ENCODE measurements around the gene SBF2. TPM values are rescaled to one million over a fixed set of nuclear protein-coding genes. Genes with fewer than 3 reads are reported as not detected.

The SBF2 gene
- total RNA-seq, 1 experiment from 2014 or later, result 31.3 TPM

- intact Hi-C loops (cut with micrococcal nuclease), result no loop called here
- CTCF ChIA-PET, result no interaction called here
These were observed 560.8 kb downstream of the SBF2 start for GRCh38 chr11:9733212-9733611.

GRCh38 chr11:9732453-9732852, 561.6 kb downstream of the SBF2 start:
- Histone ChIP-seq H2AFZ (ENCODE audit: low read length) (no peak overlapping the region), H3K9ac (ENCODE audit: low read length) (no peak overlapping the region), H3K4me2 (ENCODE audit: low read length) (no peak overlapping the region), H3K27me3 (ENCODE audit: low read length) (no peaks in the 10 kb centered on the region), H3K4me3 (ENCODE audit: low read length) (no peak overlapping the region), H3K9me2 (replicated peaks; ENCODE audit: low read length) (no peaks in the 10 kb centered on the region), H3K4me1 (ENCODE audit: insufficient read depth, low read length) (no peaks in the 10 kb centered on the region; the same call in 1 of the 2 replicates), H3K36me3 (ENCODE audit: low read depth, low read length) (peaks cover 24% of the 10 kb centered on the region), H3K27ac (ENCODE audit: low read length) (no peak overlapping the region), H3K79me2 (ENCODE audit: low read length) (no peaks in the 10 kb centered on the region), H3K9me3 (ENCODE audit: low read length) (peaks cover 8% of the 10 kb centered on the region; the same call in 1 of the 2 replicates), H4K20me1 (ENCODE audit: low read length) (no peaks in the 10 kb centered on the region), H3F3A (ENCODE audit: low read length, unreplicated experiment) (no peaks in the 10 kb centered on the region)
- no TSS peak for BruUV-seq (replicated peaks)
- no peak for TF ChIP-seq EZH2 (IDR thresholded peaks at IDR 0.05; ENCODE audit: low read length, unreplicated experiment)
- POLR2A ChIA-PET (ENCODE audit: unreplicated experiment), result no interaction called here
- CTCF ChIA-PET, result no interaction called here
- no peak for DNase-seq
- intact Hi-C loops (cut with micrococcal nuclease), result no loop called here
- no peak for ATAC-seq

More at GRCh38 chr11:9733212-9733611, 560.8 kb downstream of the SBF2 start:
- no peaks in the 10 kb centered on the region for H3K27me3 ChIP-seq (ENCODE audit: low read length)
- H3K9ac ChIP-seq (ENCODE audit: low read length), result no peak overlapping the region
- peaks cover 8% of the 10 kb centered on the region; the same call in 1 of the 2 replicates for H3K9me3 ChIP-seq (ENCODE audit: low read length)
- H4K20me1 ChIP-seq (ENCODE audit: low read length), result no peaks in the 10 kb centered on the region
- H3K36me3 ChIP-seq (ENCODE audit: low read depth, low read length), result peaks cover 22% of the 10 kb centered on the region
- H3K4me2 ChIP-seq (ENCODE audit: low read length), result no peak overlapping the region
- no peaks in the 10 kb centered on the region for H3F3A ChIP-seq (ENCODE audit: low read length, unreplicated experiment)
- no peak overlapping the region for H2AFZ ChIP-seq (ENCODE audit: low read length)
- H3K27ac ChIP-seq (ENCODE audit: low read length), result no peak overlapping the region
- BruUV-seq (replicated peaks), result no TSS peak
- POLR2A ChIA-PET (ENCODE audit: unreplicated experiment), result no interaction called here
- TF ChIP-seq EZH2phosphoT487 (IDR thresholded peaks at IDR 0.05; ENCODE audit: borderline replicate concordance, low read length), result no peak
- TF ChIP-seq CTCF (conservative IDR thresholded peaks at IDR 0.05; ENCODE audit: low read depth, low read length), result no peak
- TF ChIP-seq EZH2 (IDR thresholded peaks at IDR 0.05; ENCODE audit: low read length, unreplicated experiment), result no peak
- ATAC-seq (no peak), DNase-seq (no peak)
- H3K4me3 ChIP-seq (ENCODE audit: low read length), result no peak overlapping the region
- H3K9me2 ChIP-seq (replicated peaks; ENCODE audit: low read length), result no peaks in the 10 kb centered on the region
- H3K4me1 ChIP-seq (ENCODE audit: insufficient read depth, low read length), result no peaks in the 10 kb centered on the region
- H3K79me2 ChIP-seq (ENCODE audit: low read length), result no peaks in the 10 kb centered on the region

GRCh38 chr11:9731256-9731655, 562.8 kb downstream of the SBF2 start:
- H3K9me3 ChIP-seq (ENCODE audit: low read length), result peaks cover 8% of the 10 kb centered on the region; the same call in 1 of the 2 replicates

More at GRCh38 chr11:9731256-9731655, 562.8 kb downstream of the SBF2 start:
- no peak overlapping the region for H3K4me3 ChIP-seq (ENCODE audit: low read length)
- no peak overlapping the region for H3K9ac ChIP-seq (ENCODE audit: low read length)
- DNase-seq, result no peak
- no peak overlapping the region for H3K27ac ChIP-seq (ENCODE audit: low read length)
- no peaks in the 10 kb centered on the region for H3K9me2 ChIP-seq (replicated peaks; ENCODE audit: low read length)
- H3K79me2 ChIP-seq (ENCODE audit: low read length), result no peaks in the 10 kb centered on the region
- H4K20me1 ChIP-seq (ENCODE audit: low read length), result no peaks in the 10 kb centered on the region
- BruUV-seq (replicated peaks), result no TSS peak
- H3K27me3 ChIP-seq (ENCODE audit: low read length), result no peaks in the 10 kb centered on the region
- H2AFZ ChIP-seq (ENCODE audit: low read length), result no peak overlapping the region
- POLR2A ChIA-PET (ENCODE audit: unreplicated experiment), result no interaction called here
- CTCF ChIA-PET, result no interaction called here
- H3K4me2 ChIP-seq (ENCODE audit: low read length), result no peak overlapping the region
- H3K36me3 ChIP-seq (ENCODE audit: low read depth, low read length), result peaks cover 23% of the 10 kb centered on the region
- intact Hi-C loops (cut with micrococcal nuclease), result no loop called here
- peaks cover 11% of the 10 kb centered on the region for H3K4me1 ChIP-seq (ENCODE audit: insufficient read depth, low read length)
- H3F3A ChIP-seq (ENCODE audit: low read length, unreplicated experiment), result peaks cover 1% of the 10 kb centered on the region
- ATAC-seq, result no peak
- TF ChIP-seq EZH2phosphoT487 (IDR thresholded peaks at IDR 0.05; ENCODE audit: borderline replicate concordance, low read length), result no peak
- TF ChIP-seq EZH2 (IDR thresholded peaks at IDR 0.05; ENCODE audit: low read length, unreplicated experiment), result no peak
- TF ChIP-seq CTCF (conservative IDR thresholded peaks at IDR 0.05; ENCODE audit: low read depth, low read length), result no peak

Other genes starting within 250 kb of the SBF2 start
- 68.0 and 82.5 TPM in 2 replicates for gene ADM, start 10.9 kb upstream of the SBF2 start, total RNA-seq (2014; rRNA removed)
- gene AMPD3, start 161.0 kb upstream of the SBF2 start, total RNA-seq (2014; rRNA removed), result 11.8 and 16.5 TPM in 2 replicates
- 12.6 and 13.8 TPM in 2 replicates for gene RNF141, start 247.0 kb upstream of the SBF2 start, total RNA-seq (2014; rRNA removed)